ENCODE data around the gene RASA3.

The RASA3 gene

DNA sequence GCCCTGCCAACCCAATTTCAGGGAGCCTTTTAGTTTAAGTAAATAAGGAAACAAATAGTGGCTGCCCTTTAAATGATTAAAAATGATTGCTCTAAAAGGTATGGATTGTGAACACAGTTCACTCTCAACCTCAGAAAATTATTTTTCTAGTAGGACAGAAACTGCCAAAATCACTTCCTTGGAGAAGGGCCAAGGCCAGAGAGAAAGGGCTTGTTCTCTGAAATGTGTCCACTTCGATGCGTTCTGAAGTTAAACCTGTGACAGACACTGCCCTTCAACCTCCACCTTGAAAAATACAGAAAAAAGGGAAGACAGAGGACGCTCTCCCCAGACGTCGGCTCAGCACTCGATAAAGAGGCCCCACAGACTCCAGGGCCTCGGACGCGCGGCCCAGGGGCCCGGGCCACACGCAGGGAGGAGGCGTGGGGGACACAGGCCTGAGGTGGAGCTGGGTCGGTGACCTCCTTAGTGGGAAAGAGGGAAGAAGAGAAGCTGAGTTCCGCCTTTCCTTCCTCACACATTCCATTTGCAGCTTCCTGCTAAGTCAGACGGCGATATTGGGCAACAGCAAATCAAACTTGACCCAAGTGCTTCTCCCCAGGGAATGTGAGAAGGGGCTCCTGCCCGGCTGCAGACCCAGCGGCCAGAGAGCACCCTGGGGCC lies 63.6 kb downstream of the RASA3 start:
- no peak for DNase-seq (ENCODE audit: low read depth, low spot score)

- DNase-seq (ENCODE audit: low read depth, low spot score): no peak
Observed at GRCh38 chr13:114067886-114068651, 64.4 kb downstream of the RASA3 start.

GRCh38 chr13:114067381-114067885 lies 65.0 kb downstream of the RASA3 start:
- DNase-seq (ENCODE audit: low read depth, low spot score): no peak

GRCh38 chr13:114066956-114067355 lies 65.5 kb downstream of the RASA3 start:
- no peak for DNase-seq (ENCODE audit: low read depth, low spot score)

- DNase-seq (ENCODE audit: low read depth, low spot score): no peak
Observed at GRCh38 chr13:114065926-114066774, 66.3 kb downstream of the RASA3 start.

GRCh38 chr13:114065141-114065925 lies 67.1 kb downstream of the RASA3 start:
- DNase-seq (ENCODE audit: low read depth, low spot score): peak; percentile 50

DNA sequence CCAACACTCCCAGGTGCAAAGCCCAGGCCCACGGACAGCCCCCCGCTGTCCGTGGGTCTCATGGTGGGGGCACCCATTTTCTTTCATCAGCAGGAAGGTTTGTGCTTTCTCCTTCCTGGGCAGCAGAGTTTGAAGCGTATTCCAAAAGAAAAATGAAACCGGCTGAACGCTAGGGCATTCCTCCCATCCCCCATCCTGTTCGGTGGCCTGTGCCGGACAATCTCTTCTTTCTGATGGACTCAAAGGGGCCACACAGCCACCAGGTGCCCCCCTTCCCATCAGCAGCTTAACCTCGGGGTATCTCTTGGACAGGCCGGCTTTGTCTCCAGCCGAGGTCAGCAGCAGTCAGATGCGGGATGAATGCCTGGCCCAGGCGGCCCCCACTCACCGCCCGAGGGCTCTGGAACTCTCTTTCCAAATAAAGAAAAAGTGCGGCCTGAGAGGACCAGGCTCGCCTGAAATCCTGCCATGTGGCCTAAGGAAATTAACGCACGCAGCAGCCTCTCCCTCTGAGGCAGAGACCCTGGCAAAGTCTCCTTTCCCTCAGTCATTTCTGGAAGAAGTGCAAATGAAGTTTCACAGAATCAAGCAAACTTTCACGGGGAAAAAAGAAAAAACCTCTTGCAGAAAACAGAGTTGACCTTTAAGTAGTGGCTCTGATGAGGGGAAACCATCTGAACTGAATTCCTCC lies 67.8 kb downstream of the RASA3 start:
- no peak for DNase-seq (ENCODE audit: low read depth, low spot score)

DNA sequence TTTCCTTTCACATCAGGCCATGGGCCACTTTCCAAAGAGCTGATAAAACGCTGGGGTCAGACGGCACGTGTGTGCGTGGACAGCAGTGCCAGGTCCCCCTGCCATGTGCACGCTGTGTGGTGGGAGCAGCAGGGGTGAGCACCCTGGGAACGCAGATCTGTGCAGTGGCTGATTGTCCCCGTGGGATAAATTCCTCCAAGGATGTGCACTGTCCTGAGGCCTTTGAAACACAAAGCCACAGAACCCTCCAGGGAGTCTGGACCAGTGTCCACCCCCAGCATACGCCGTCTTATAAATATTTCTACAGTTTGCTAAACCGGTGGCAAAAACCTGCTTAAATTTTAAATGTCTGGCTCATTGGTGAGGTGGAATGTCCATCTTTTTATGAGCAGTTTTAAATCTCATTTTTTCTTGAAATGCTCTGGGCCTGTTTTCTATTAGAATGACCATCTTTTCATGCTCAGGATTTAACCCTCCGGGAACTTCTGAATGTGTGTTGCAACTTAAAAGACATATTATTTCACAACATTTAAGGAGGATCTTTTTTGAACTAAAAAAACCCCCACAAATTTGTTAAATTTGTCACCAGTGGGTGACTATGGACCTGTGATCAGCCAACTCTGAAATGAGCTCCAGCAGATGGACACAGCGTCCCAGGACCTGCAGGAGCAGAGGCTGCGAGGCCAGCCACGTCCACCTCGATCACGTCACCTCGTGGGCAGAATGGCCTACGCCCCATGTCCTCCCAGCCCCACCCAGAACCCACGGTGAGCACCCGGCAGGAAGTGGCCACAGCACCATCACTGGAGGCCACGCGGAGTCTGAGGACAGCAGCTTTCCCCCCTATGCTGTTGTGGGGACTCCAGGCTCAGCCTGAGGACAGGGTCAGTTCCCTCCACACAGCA lies 68.6 kb downstream of the RASA3 start:
- DNase-seq (ENCODE audit: low read depth, low spot score): no peak

DNA sequence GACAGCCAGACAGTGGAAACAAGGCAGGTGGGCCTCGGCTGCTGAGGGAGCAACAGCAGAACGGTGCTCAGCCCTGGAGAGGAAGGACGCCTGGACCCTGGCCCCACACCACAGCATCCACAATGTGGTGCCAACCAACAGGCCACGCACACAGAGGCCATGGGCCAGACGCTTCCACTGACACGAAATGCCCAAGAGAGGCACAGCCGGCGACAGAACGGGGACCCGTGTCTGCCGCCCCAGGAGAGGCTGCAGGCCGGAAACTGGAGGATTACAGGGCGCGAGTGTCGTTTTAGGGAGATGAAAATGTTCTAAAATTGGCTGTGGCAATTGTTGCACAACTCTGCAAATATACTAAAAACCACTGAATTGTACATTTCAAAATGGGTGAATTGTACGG lies 69.7 kb downstream of the RASA3 start:
- DNase-seq (ENCODE audit: low read depth, low spot score): no peak

GRCh38 chr13:114062341-114062740 lies 70.1 kb downstream of the RASA3 start:
- DNase-seq (ENCODE audit: low read depth, low spot score): no peak

DNA sequence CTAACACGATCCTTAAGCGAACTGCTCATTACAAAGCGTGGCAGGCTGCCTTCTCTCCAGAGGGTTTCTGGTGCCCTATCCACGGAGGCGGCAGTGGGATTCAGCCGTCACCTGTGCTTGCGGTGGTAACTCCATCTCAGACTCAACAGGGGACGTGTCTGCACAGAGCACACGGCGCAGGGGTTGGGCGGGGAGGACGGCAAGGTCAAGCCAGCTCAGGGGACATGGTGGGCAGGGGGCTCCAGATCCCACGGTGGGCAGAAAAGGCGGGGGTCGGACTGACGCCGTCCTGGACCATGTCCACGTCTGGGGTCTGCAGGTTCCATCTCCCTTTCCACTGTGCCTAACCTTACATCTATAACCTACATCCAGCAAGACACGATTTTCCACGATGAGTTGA lies 70.7 kb downstream of the RASA3 start:
- no peak for DNase-seq (ENCODE audit: low read depth, low spot score)

- no peak for DNase-seq (ENCODE audit: low read depth, low spot score)
Observed at GRCh38 chr13:114061047-114061446, 71.4 kb downstream of the RASA3 start.

GRCh38 chr13:114059946-114060860 lies 72.2 kb downstream of the RASA3 start:
- DNase-seq (ENCODE audit: low read depth, low spot score): no peak

DNA sequence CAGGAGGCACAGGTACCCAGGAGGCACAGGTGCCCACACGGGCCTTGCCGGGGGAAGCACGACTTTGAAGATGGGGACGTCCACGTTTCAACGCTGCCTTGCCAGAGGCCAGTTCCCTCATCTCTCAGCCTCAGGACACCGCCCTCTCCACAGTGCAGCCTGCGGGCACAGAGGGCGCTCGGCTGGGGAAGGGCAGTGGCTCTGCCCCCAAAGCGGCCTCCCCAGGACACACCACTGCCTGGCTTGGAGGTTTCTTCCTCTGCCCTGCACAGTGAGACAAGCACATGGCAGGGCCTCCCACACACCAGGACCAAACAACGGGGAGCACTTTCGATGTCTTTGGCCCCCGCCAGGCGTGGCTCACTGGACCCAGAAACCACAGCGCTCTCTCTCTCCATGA lies 73.0 kb downstream of the RASA3 start:
- no peak for DNase-seq (ENCODE audit: low read depth, low spot score)

- DNase-seq (ENCODE audit: low read depth, low spot score): no peak
Observed at GRCh38 chr13:114058051-114058867, 74.2 kb downstream of the RASA3 start.

- DNase-seq (ENCODE audit: low read depth, low spot score): no peak
Observed at GRCh38 chr13:114057166-114058050, 75.0 kb downstream of the RASA3 start.
